Posterior vena cava (tissue), 2 donors: Measurements from ENCODE around the gene ARAP1. TPM values are rescaled to one million over a fixed set of nuclear protein-coding genes. Genes with fewer than 3 reads are reported as not detected.
"Not testable (repeated sequence)": the region's sequence is repeated elsewhere in the genome, so short reads cannot be mapped to it uniquely, and the experiment has no call there.

Experiments
- DNase-seq: peaks from one replicate; pipeline ENCODE4 v3.0.0-alpha.2; 2020; ENCODE audit warnings: low spot score
- intact Hi-C, 2 donors: fragments of 100-400 bp; cut with DNase I; formaldehyde crosslinking; loops; one replicate each; pipeline versions ENCODE4 v1.14.1 to v1.14.2; 2022 to 2023
- long read RNA-seq, 2 donors: library from polyadenylated mRNA; unstranded; transcript quantifications; one replicate each; pipeline ENCODE4 v2.0.0, GENCODE V29; 2020 to 2021
- total RNA-seq, 2 donors: library from RNA; stranded (reverse); fragmentation: NEBNext Ultra II Directional; extraction: Animal tissue kit (Norgen Biotek cat#: 25700); gene quantifications; one replicate each; pipeline ENCODE4 v1.2.1, GENCODE V29; 2021
- donor health status: DM: yes; HTN: yes; CAD: no.
- donor health status: DM: yes; HTN: yes; CAD: no.

Gene ARAP1
- 10 to 100 TPM; 49.9 to 81.9 TPM for total RNA-seq
- long read RNA-seq, donor 1, full-length matches to known transcripts, result 6 of 44 reads
- long read RNA-seq, donor 1, partial matches to known transcripts, result 22 of 44 reads
- long read RNA-seq, donor 1, other reads (novel, unspliced or antisense), result 16 of 44 reads
- long read RNA-seq, donor 2, full-length matches to known transcripts, result 3 of 21 reads
- long read RNA-seq, donor 2, partial matches to known transcripts, result 13 of 21 reads
- long read RNA-seq, donor 2, other reads (novel, unspliced or antisense), result 5 of 21 reads

DNA sequence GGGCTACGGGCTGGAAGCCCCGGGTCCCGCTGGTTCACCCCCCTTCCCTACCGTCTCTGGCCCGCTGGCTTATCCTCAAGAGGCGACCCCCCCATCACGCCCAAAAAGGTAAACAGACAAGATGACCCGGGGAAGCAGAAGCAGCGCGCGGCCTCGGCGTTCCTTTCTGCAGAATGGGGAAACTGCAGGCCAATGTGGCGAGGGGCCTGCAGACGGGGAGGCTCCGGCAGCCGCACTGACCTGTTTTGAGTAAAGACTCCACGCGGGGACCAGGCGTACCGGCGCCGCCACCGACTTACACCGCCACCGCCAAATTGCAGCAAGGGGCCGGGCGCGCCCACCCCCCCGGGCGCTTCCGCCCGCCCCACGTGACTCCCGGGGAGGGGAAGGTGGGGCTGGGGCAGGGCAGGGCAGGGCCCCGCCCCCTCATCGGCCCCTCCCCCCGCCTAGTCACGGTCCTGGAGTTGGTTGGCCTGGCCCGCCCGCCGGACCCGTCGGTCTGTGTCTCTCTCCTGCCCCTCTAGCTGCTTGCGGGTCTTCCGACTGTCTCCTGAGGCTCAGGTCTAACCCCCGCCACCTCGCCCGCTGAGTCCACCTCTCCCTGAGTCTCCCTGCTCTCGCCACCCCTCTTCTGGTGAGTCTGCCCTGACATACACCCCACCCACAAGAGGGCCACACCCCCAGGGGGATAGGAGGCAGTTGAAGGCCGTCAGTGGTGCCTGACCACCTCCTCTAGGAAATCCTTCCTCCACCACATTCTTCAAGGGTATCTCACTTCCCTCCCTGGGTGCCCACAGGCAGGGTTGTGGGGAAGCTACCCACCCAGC, at the start of gene ARAP1:
Gene ARAP1 (minus strand): TSS at position 321 of the 827 bp plus-strand sequence. CDS start 25,280 bp downstream, outside the sequence.
- peak; percentile 89 for DNase-seq
- intact Hi-C loops, result no loop called here

GRCh38 chr11:72799441-72799840, 47.2 kb upstream of the ARAP1 start:
- intact Hi-C loops, result no loop called here
- DNase-seq, result no peak

DNA sequence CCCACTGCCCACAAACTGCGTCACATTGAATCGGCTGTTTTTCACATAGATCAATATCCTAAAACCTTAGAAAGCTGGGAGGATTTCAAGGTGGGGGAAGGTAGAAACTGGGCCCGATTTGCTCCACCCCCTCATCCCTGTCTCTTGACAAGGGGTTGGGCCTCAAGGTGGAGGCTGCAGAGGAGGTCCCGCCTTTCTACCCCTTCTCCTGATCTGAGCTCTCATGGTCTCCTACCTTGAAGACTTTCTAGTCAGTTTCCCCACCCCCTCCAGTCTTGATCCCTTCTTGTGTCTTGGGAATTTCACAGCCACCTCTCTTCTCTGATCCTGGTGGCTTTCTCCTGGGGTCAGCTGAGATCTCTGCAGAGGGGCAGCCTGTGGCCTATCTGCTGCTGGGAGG, 46.2 kb upstream of the ARAP1 start:
- intact Hi-C loops, result no loop called here
- DNase-seq, result no peak

- intact Hi-C loops, result loop anchor here (5.0 kb wide), 1 partner anchor 66 kb away; no protein-coding TSS in a partner anchor
- peak; percentile 99 for DNase-seq
These were observed 41.5 kb upstream of the ARAP1 start, which contains the start of gene STARD10 for GRCh38 chr11:72793425-72794367. STARD10 (minus strand) TSS chr11:72794047; CDS start chr11:72781181, 12,866 bp downstream.

- intact Hi-C loops, result loop anchor here (5.0 kb wide), 1 partner anchor 66 kb away; no protein-coding TSS in a partner anchor
- DNase-seq, result no peak
These were observed 40.8 kb upstream of the ARAP1 start for GRCh38 chr11:72793076-72793424.

GRCh38 chr11:72792437-72793021, 40.3 kb upstream of the ARAP1 start:
- intact Hi-C loops, result loop anchor here (5.0 kb wide), 1 partner anchor 65 kb away; no protein-coding TSS in a partner anchor
- DNase-seq, result no peak

DNA sequence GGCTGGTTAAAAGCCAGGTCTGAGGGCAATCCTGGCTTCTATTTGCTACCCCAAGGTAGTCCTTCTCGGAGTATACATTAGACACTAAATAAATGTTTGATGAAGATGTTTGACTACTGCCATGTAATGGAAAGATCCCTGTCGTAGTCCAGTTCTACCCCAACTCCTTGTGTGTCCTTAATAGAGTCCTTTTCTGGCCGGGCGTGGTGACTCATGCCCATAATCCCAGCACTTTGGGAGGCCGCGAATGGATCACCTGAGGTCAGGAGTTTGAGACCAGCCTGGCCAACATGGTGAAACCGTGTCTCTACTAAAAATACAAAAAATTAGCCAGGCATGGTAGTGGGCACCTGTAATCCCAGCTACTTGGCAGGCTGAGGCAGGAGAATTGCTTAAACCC, 39.0 kb upstream of the ARAP1 start:
- not testable (repeated sequence) for DNase-seq
- intact Hi-C loops, result loop anchor here (5.0 kb wide), 1 partner anchor 64 kb away; no protein-coding TSS in a partner anchor

GRCh38 chr11:72789493-72790131, 37.4 kb upstream of the ARAP1 start:
- DNase-seq, result peak; percentile 76
- intact Hi-C loops, result loop anchor here (5.0 kb wide), 1 partner anchor 62 kb away; no protein-coding TSS in a partner anchor

DNA sequence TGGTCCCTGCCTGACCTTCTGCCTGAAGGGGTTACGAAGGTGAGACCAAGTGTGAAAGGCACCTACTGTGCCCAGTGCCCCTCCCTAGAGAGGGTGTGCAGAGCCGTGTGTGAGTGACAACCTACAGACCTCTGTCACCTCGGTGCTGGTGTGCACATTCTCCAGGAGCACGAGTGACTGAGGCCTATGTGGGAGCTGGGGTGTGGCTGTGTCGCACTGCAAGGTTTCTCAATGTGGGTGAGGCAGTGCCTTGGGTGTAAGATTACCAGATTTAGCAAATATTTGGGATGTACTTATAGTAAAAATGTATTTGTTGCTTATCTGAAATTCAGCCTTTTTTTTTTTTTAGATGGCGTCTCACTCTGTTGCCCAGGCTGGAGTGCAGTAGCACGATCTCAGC, 36.0 kb upstream of the ARAP1 start:
- intact Hi-C loops, result no loop called here
- no peak for DNase-seq

DNA sequence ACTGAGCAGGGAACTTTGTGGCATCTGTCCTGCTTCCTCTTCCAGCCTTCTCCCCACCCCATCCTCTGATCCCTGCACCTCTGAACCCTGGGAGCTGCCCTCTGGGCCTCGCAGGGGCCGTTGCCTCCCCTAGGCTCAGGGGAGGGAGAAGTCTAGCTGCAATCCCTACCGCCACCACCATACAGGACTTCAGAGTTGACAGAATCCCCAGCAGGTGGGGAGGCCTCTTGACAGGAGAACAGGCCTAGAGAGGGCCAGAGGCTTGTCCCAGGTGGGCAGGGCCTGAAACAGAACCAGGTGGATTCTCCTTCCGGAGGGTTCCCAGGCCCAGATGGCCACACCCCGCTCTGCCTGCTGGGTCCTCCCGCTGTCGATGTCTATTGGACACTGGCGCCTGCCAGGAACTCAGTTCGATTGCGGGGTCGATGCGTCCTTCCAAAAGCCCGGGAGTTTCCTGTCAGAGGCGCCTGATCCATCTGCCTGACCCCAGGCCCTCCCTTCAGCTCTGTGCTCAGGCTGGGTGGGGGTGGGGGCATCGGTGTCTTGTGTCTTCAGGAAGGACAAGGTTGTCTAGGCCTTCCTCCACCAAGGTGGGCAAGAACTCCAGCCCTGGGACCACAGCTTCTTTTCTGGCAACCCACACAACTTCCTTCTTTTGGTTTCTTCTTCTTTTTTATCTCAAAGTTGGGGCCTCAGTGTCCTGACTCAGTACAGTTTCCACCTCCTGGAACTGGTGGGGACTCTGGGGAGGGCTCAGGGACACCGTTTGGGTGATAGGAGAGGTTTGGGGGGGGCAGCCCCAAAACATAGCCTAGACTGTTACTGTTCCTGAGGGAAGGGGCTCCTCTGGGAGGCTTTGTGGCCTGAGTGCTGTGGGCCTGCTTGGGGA, 35.3 kb upstream of the ARAP1 start:
- intact Hi-C loops, result no loop called here
- DNase-seq, result peak; percentile 72

- intact Hi-C loops, result no loop called here
- DNase-seq, result peak; percentile 56
These were observed 34.4 kb upstream of the ARAP1 start for GRCh38 chr11:72786305-72787215.

GRCh38 chr11:72784662-72785061, 32.5 kb upstream of the ARAP1 start:
- peak; percentile 64 for DNase-seq
- intact Hi-C loops, result no loop called here

- no peak for DNase-seq
- intact Hi-C loops, result no loop called here
These were observed 31.1 kb upstream of the ARAP1 start for GRCh38 chr11:72783144-72783905.

DNA sequence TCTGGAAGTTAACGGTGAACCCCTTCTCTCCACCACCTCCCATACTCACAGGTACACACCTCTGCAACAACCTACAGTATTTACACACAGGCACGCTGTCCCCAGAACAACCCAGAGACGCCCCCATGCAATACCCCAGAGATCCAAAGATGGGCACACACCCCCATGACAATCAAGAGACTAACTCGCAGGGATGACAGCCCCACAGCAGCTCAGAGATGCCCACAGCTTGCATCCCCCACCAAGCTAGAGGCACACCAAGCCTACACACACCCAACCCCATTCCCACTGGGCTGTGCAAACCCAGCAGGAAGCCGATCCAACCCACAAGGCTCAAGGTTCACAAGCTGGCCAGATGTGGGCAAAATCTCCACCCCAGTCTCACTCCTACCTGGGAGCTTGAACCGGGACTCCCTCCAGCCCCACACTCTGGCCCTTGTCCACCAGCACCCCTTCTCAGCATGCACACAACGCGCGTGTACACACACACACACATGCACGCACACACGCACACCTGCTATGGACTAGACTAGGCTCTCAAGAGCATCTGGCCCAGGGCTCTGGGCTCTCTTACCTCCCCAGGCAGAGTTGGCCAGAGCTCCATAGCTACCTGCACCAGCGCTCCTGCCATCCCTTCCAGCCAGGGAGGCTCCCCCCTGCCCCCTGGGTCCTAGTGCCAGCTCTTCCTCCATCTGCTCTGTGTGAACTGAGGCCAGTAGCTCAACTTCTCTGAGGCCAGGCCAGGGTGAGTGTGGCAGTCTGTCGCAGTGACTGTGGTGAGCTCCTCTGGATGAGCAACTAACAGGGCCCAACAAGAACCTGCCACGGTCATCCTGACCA, 30.1 kb upstream of the ARAP1 start:
- no peak for DNase-seq
- intact Hi-C loops, result no loop called here
